ENCODE results near the gene GM2A. TPM values are rescaled to one million over a fixed set of nuclear protein-coding genes. Genes with fewer than 3 reads are reported as not detected.

GM2A gene
- total and polyA plus RNA-seq, 8 donors, result 6.4 to 25.0 (median 10.9) TPM

GRCh38 chr5:151310932-151311331, 57.9 kb downstream of the GM2A start:
- TF ChIP-seq CTCF (IDR thresholded peaks at IDR 0.05), result no peak
- no peaks in the 10 kb centered on the region for H3K9me3 ChIP-seq
- no peak overlapping the region for H3K4me3 ChIP-seq
- no peaks in the 10 kb centered on the region for H3K27me3 ChIP-seq
- no peak overlapping the region for H3K27ac ChIP-seq
- no peak for ATAC-seq
- H3K4me1 ChIP-seq, result no peaks in the 10 kb centered on the region
- H3K36me3 ChIP-seq, result no peaks in the 10 kb centered on the region
- FAIRE-seq, result no peak
- intact Hi-C loops (cut with DNase I), result no loop called here
- DNase-seq, result no peak

- TF ChIP-seq CTCF (IDR thresholded peaks at IDR 0.05), result no peak
- DNase-seq (no peak), FAIRE-seq (no peak), ATAC-seq (no peak)
- no peak overlapping the region for H3K4me3 ChIP-seq
- no peaks in the 10 kb centered on the region for H3K36me3 ChIP-seq
- H3K27ac ChIP-seq, result no peak overlapping the region
- no peaks in the 10 kb centered on the region for H3K4me1 ChIP-seq
- H3K9me3 ChIP-seq, result no peaks in the 10 kb centered on the region
- no peaks in the 10 kb centered on the region for H3K27me3 ChIP-seq
- intact Hi-C loops (cut with DNase I), result no loop called here
- WGBS, 2 donors, result 67 to 71% methylated on average over 5 of the region's 5 CpGs
Observed at GRCh38 chr5:151312756-151313324, 59.9 kb downstream of the GM2A start.

- no peak for FAIRE-seq
- Histone ChIP-seq H3K9me3 (no peaks in the 10 kb centered on the region), H3K4me3 (no peak overlapping the region), H3K4me1 (no peaks in the 10 kb centered on the region), H3K27ac (no peak overlapping the region), H3K36me3 (no peaks in the 10 kb centered on the region), H3K27me3 (no peaks in the 10 kb centered on the region)
- intact Hi-C loops (cut with DNase I), result no loop called here
- TF ChIP-seq CTCF (IDR thresholded peaks at IDR 0.05), result no peak
- WGBS, 2 donors, result 38 to 40% methylated on average over 2 of the region's 2 CpGs
- ATAC-seq, result no peak
- no peak for DNase-seq
Observed at GRCh38 chr5:151313357-151313756, 60.4 kb downstream of the GM2A start.

GRCh38 chr5:151315998-151316597, 63.1 kb downstream of the GM2A start:
- peak; percentile 92 to 99 (median 97) for ATAC-seq
- TF ChIP-seq CTCF (IDR thresholded peaks at IDR 0.05), result peak; percentile 67 to 72 (median 72)
- Histone ChIP-seq H3K36me3 (no peaks in the 10 kb centered on the region), H3K4me3 (no peak overlapping the region), H3K27me3 (no peaks in the 10 kb centered on the region), H3K4me1 (no peaks in the 10 kb centered on the region), H3K9me3 (no peaks in the 10 kb centered on the region), H3K27ac (no peak overlapping the region)
- WGBS, 2 donors, result 39 to 40% methylated on average over 8 of the region's 8 CpGs
- DNase-seq, result peak; percentile 70 to 91 (median 86)
- peak; percentile 9 for FAIRE-seq
- intact Hi-C loops (cut with DNase I), result no loop called here

- no peaks in the 10 kb centered on the region for H3K4me1 ChIP-seq
- no peak for ATAC-seq
- no peak for TF ChIP-seq CTCF (IDR thresholded peaks at IDR 0.05)
- 60 to 64% methylated on average over 2 of the region's 2 CpGs for WGBS, 2 donors
- DNase-seq, result no peak
- no peak overlapping the region for H3K4me3 ChIP-seq
- H3K27me3 ChIP-seq, result no peaks in the 10 kb centered on the region
- no peak overlapping the region for H3K27ac ChIP-seq
- no peak for FAIRE-seq
- no peaks in the 10 kb centered on the region for H3K36me3 ChIP-seq
- intact Hi-C loops (cut with DNase I), result no loop called here
- H3K9me3 ChIP-seq, result no peaks in the 10 kb centered on the region
Observed at GRCh38 chr5:151317871-151318270, 64.9 kb downstream of the GM2A start.
